Measurements from ENCODE around the gene TMEM132D. TPM values are rescaled to one million over a fixed set of nuclear protein-coding genes. Genes with fewer than 3 reads are reported as not detected.

The TMEM132D gene
- total RNA-seq, 2 donors from 2014 or later = not detected

GRCh38 chr12:129571901-129572494 lies 331.8 kb downstream of the TMEM132D start:
- no peaks in the 10 kb centered on the region for H3K36me3 ChIP-seq
- ATAC-seq (ENCODE audit: insufficient number of reproducible peaks, low FRiP score, low read depth) = no peak
- H3K9me3 ChIP-seq = no peaks in the 10 kb centered on the region
- H3K27ac ChIP-seq = no peak overlapping the region
- no peaks in the 10 kb centered on the region for H3K27me3 ChIP-seq (replicated peaks; ENCODE audit: insufficient read depth)
- H3K4me1 ChIP-seq (ENCODE audit: control insufficient read depth in 1 of 2, low read depth in 2 of 2) = no peaks in the 10 kb centered on the region
- DNase-seq (ENCODE audit: low spot score) = no peak
- no peak overlapping the region for H3K4me3 ChIP-seq
- TF ChIP-seq CTCF (IDR thresholded peaks at IDR 0.05) = no peak

- Histone ChIP-seq H3K27ac (no peak overlapping the region), H3K9me3 (no peaks in the 10 kb centered on the region), H3K27me3 (replicated peaks; ENCODE audit: insufficient read depth) (no peaks in the 10 kb centered on the region), H3K4me3 (no peak overlapping the region), H3K4me1 (ENCODE audit: control insufficient read depth in 1 of 2, low read depth in 2 of 2) (no peaks in the 10 kb centered on the region), H3K36me3 (no peaks in the 10 kb centered on the region)
- DNase-seq (ENCODE audit: low spot score) = no peak
- no peak for TF ChIP-seq CTCF (IDR thresholded peaks at IDR 0.05)
- ATAC-seq (ENCODE audit: insufficient number of reproducible peaks, low FRiP score, low read depth) = no peak
Measured at GRCh38 chr12:129570796-129571400, 332.9 kb downstream of the TMEM132D start.

- no peak for TF ChIP-seq CTCF (IDR thresholded peaks at IDR 0.05)
- Histone ChIP-seq H3K27ac (no peak overlapping the region), H3K9me3 (no peaks in the 10 kb centered on the region), H3K4me3 (no peak overlapping the region), H3K4me1 (ENCODE audit: control insufficient read depth in 1 of 2, low read depth in 2 of 2) (no peaks in the 10 kb centered on the region), H3K36me3 (no peaks in the 10 kb centered on the region), H3K27me3 (replicated peaks; ENCODE audit: insufficient read depth) (no peaks in the 10 kb centered on the region)
- ATAC-seq (ENCODE audit: insufficient number of reproducible peaks, low FRiP score, low read depth) (no peak), DNase-seq (ENCODE audit: low spot score) (no peak)
Measured at GRCh38 chr12:129566800-129567199, 337.0 kb downstream of the TMEM132D start.

- Histone ChIP-seq H3K9me3 (no peaks in the 10 kb centered on the region), H3K27me3 (replicated peaks; ENCODE audit: insufficient read depth) (no peaks in the 10 kb centered on the region), H3K4me1 (ENCODE audit: control insufficient read depth in 1 of 2, low read depth in 2 of 2) (no peaks in the 10 kb centered on the region), H3K36me3 (no peaks in the 10 kb centered on the region), H3K27ac (no peak overlapping the region), H3K4me3 (no peak overlapping the region)
- ATAC-seq (ENCODE audit: insufficient number of reproducible peaks, low FRiP score, low read depth) = no peak
- TF ChIP-seq CTCF (IDR thresholded peaks at IDR 0.05) = no peak
- no peak for DNase-seq (ENCODE audit: low spot score)
Measured at GRCh38 chr12:129564768-129565167, 339.1 kb downstream of the TMEM132D start.

GRCh38 chr12:129563266-129563665 lies 340.6 kb downstream of the TMEM132D start:
- ATAC-seq (ENCODE audit: insufficient number of reproducible peaks, low FRiP score, low read depth) (no peak), DNase-seq (ENCODE audit: low spot score) (no peak)
- Histone ChIP-seq H3K4me3 (no peak overlapping the region), H3K36me3 (no peaks in the 10 kb centered on the region), H3K9me3 (no peaks in the 10 kb centered on the region), H3K27ac (no peak overlapping the region), H3K4me1 (ENCODE audit: control insufficient read depth in 1 of 2, low read depth in 2 of 2) (no peaks in the 10 kb centered on the region), H3K27me3 (replicated peaks; ENCODE audit: insufficient read depth) (no peaks in the 10 kb centered on the region)
- TF ChIP-seq CTCF (IDR thresholded peaks at IDR 0.05) = no peak

Data from thoracic aorta (tissue), 2 donors.